ENCODE measurements around the gene MCRS1.

DNA sequence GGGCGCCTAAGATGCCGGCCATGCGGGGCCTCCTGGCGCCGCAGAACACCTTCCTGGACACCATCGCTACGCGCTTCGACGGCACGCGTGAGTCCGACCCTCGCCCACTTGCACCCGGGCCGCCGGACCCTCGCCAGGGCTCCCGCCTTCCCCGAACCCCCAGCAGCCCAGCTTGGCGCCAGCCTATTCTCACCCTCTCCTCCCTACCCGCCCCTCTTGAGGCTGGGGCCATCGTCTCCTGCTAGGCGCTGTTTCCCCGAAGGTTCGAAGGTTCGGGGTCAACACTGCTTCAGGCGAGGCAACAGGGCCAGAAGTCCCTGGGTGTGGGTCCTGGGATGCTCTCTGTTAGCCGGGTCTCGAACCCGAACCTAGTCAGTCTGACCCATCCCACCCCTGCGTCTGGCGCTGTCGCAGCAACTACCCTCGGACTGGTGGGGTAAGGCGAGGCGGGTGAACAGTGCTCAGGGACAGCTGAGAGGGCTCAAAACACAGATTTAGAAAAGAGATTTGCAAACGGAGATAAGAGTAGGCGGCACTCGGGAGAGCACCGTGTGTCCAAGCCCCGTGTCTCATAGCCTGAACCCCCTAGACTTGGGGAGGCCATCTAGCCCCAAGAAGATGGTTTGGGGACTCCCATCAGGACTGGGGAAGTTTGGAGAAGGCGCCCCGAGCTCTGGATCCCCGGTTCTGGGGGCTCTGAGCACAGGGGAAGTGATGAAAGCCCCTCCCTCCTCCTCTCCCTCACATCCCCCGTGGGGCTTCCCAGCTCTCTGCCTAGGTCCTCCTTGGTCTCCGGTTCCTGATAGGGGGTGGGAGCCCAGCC lies 28.3 kb downstream of the MCRS1 start:
- TF ChIP-seq, protein P1, sequence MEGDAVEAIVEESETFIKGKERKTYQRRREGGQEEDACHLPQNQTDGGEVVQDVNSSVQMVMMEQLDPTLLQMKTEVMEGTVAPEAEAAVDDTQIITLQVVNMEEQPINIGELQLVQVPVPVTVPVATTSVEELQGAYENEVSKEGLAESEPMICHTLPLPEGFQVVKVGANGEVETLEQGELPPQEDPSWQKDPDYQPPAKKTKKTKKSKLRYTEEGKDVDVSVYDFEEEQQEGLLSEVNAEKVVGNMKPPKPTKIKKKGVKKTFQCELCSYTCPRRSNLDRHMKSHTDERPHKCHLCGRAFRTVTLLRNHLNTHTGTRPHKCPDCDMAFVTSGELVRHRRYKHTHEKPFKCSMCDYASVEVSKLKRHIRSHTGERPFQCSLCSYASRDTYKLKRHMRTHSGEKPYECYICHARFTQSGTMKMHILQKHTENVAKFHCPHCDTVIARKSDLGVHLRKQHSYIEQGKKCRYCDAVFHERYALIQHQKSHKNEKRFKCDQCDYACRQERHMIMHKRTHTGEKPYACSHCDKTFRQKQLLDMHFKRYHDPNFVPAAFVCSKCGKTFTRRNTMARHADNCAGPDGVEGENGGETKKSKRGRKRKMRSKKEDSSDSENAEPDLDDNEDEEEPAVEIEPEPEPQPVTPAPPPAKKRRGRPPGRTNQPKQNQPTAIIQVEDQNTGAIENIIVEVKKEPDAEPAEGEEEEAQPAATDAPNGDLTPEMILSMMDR (IDR thresholded peaks at IDR 0.05): no peak
- TF ChIP-seq POLR2A (IDR thresholded peaks at IDR 0.05): no peak

Data from thyroid gland (tissue), 4 donors.